ENCODE measurements around the gene NRM.

- TF ChIP-seq CTCF (IDR thresholded peaks at IDR 0.05; ENCODE audit: low read length) = no peak
- no peak for TF ChIP-seq EZH2 (IDR thresholded peaks at IDR 0.05; ENCODE audit: borderline replicate concordance, low read length)
Measured at GRCh38 chr6:30721198-30722024, 30.6 kb upstream of the NRM start.
